ENCODE data around the gene CXCR1.

CXCR1 gene

DNA sequence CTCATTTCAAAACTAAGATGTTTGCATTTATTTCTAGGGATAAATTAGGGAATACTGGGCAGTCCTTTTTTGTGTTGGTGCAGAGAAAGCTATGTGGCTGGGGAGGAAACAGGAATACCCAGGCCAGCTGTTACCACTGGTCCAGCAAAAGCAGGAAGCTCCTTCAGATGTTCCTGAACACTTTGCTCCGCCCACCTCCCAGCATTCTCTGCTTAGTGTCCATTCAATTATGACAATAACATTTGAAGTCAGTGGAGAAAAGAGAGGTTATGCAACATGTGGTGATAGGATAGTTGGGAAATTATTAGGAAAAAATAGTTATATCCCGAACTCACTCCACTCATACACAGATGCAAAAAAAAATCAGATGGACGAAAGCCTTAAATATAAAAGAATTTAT is 28.1 kb upstream of the CXCR1 start:
- H3K9me3 ChIP-seq (ENCODE audit: severe bottlenecking) = no peaks in the 10 kb centered on the region
- DNase-seq = no peak
- H3K27me3 ChIP-seq (ENCODE audit: insufficient read depth, low read depth, severe bottlenecking) = no peaks in the 10 kb centered on the region
- no peak overlapping the region for H3K27ac ChIP-seq
- H3K36me3 ChIP-seq = no peaks in the 10 kb centered on the region
- TF ChIP-seq CTCF (IDR thresholded peaks at IDR 0.05; ENCODE audit: low read depth, low read length) = no peak
- no peak overlapping the region for H3K4me3 ChIP-seq (ENCODE audit: low read depth, low read length)

DNA sequence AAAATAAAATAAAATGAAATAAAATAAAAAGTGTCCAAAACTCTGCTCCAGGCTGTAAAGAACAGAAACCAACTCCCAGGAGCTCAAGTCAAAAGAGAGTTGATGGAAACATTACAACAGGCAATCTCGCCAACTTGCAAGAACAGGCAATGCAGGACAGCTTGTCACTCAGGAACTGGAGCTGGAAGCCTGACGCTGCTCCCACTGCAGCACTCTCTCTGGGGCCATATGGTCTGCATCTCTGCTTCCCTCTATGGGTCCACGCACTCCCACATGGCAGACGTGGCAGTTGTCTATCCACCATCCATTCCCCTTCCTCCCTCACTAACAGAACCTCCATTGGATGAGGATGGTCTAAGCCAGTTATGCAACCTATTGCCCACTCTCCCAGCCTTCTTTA is 26.9 kb upstream of the CXCR1 start:
- H3K36me3 ChIP-seq = no peaks in the 10 kb centered on the region
- no peaks in the 10 kb centered on the region for H3K9me3 ChIP-seq (ENCODE audit: severe bottlenecking)
- no peak for TF ChIP-seq CTCF (IDR thresholded peaks at IDR 0.05; ENCODE audit: low read depth, low read length)
- H3K4me3 ChIP-seq (ENCODE audit: low read depth, low read length) = no peak overlapping the region
- no peak for DNase-seq
- H3K27ac ChIP-seq = no peak overlapping the region
- no peaks in the 10 kb centered on the region for H3K27me3 ChIP-seq (ENCODE audit: insufficient read depth, low read depth, severe bottlenecking)

DNA sequence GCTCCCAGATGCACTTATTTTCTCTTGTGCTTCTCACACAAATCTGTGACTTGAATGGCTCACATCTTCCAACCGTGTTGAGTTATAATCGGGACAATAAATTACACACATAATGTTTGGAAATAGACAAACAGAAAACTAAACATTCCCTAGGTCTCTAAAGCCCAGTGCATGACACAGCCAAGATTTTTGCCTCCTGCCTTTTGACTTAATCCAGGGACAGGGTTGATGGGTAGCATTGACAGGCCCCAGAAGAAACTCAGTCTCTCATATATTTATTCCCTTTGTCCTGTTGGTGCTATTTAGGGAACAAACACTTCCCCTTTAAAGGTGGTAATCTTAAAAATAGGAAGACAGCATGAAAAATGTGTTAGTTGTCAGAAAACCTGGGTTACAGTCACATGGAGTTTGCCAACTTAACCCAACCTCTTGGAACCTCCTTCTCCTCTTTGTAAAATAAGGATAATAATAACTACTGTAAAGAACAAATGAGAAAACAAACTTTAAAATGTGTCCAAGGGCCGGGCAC is 26.2 kb upstream of the CXCR1 start:
- no peak for TF ChIP-seq CTCF (IDR thresholded peaks at IDR 0.05; ENCODE audit: low read depth, low read length)
- no peaks in the 10 kb centered on the region for H3K36me3 ChIP-seq
- H3K27me3 ChIP-seq (ENCODE audit: insufficient read depth, low read depth, severe bottlenecking) = no peaks in the 10 kb centered on the region
- no peak for DNase-seq
- H3K4me3 ChIP-seq (ENCODE audit: low read depth, low read length) = no peak overlapping the region
- H3K27ac ChIP-seq = no peak overlapping the region
- H3K9me3 ChIP-seq (ENCODE audit: severe bottlenecking) = no peaks in the 10 kb centered on the region

- peaks cover 20% of the 10 kb centered on the region for H3K27me3 ChIP-seq (ENCODE audit: insufficient read depth, low read depth, severe bottlenecking)
- H3K36me3 ChIP-seq = no peaks in the 10 kb centered on the region
- H3K27ac ChIP-seq = no peak overlapping the region
- DNase-seq = no peak
- no peak for TF ChIP-seq CTCF (IDR thresholded peaks at IDR 0.05; ENCODE audit: low read depth, low read length)
- H3K9me3 ChIP-seq (ENCODE audit: severe bottlenecking) = peaks cover 2% of the 10 kb centered on the region
- no peak overlapping the region for H3K4me3 ChIP-seq (ENCODE audit: low read depth, low read length)
Observed at GRCh38 chr2:218188528-218188927, 21.8 kb upstream of the CXCR1 start.

GRCh38 chr2:218187296-218188015 is 20.7 kb upstream of the CXCR1 start:
- no peak for TF ChIP-seq CTCF (IDR thresholded peaks at IDR 0.05; ENCODE audit: low read depth, low read length)
- no peak overlapping the region for H3K4me3 ChIP-seq (ENCODE audit: low read depth, low read length)
- no peak overlapping the region for H3K27ac ChIP-seq
- no peaks in the 10 kb centered on the region for H3K36me3 ChIP-seq
- H3K27me3 ChIP-seq (ENCODE audit: insufficient read depth, low read depth, severe bottlenecking) = peaks cover 30% of the 10 kb centered on the region
- no peak for DNase-seq
- peaks cover 3% of the 10 kb centered on the region for H3K9me3 ChIP-seq (ENCODE audit: severe bottlenecking)

GRCh38 chr2:218186876-218187275 is 20.1 kb upstream of the CXCR1 start:
- H3K36me3 ChIP-seq = no peaks in the 10 kb centered on the region
- TF ChIP-seq CTCF (IDR thresholded peaks at IDR 0.05; ENCODE audit: low read depth, low read length) = no peak
- H3K27me3 ChIP-seq (ENCODE audit: insufficient read depth, low read depth, severe bottlenecking) = peaks cover 36% of the 10 kb centered on the region
- no peak overlapping the region for H3K4me3 ChIP-seq (ENCODE audit: low read depth, low read length)
- H3K9me3 ChIP-seq (ENCODE audit: severe bottlenecking) = peaks cover 3% of the 10 kb centered on the region
- DNase-seq = no peak
- H3K27ac ChIP-seq = no peak overlapping the region

Measured in WERI-Rb-1 (cell line).